HEK293T (cell line): ENCODE measurements around the gene AFF4.

Source experiments
- ARNT ChIP-seq: fragments of 450-650 bp; IDR thresholded peaks from 2 replicates; pipeline ENCODE4 v1.6.1; 2017; ENCODE audit warnings: mild to moderate bottlenecking
- BHLHE40 ChIP-seq: fragments of 450-650 bp; IDR thresholded peaks from 2 replicates; pipeline ENCODE4 v1.6.1; 2016; ENCODE audit warnings: mild to moderate bottlenecking, moderate library complexity, borderline replicate concordance
- CTBP1 ChIP-seq: fragments of 450-650 bp; IDR thresholded peaks from 2 replicates; pipeline ENCODE4 v1.6.1; 2016; ENCODE audit warnings: borderline replicate concordance
- ELF4 ChIP-seq: fragments of 450-650 bp; IDR thresholded peaks from 2 replicates; pipeline ENCODE4 v1.6.1; 2017; ENCODE audit warnings: antibody characterized with exemption
- FOXA1 ChIP-seq: fragments of 450-650 bp; IDR thresholded peaks from 2 replicates; pipeline ENCODE4 v1.6.1; 2016; ENCODE audit warnings: mild to moderate bottlenecking
- FOXK2 ChIP-seq: fragments of 450-650 bp; IDR thresholded peaks from 2 replicates; pipeline ENCODE4 v1.6.1; 2016; ENCODE audit warnings: mild to moderate bottlenecking
- FOXM1 ChIP-seq: fragments of 450-650 bp; IDR thresholded peaks from 2 replicates; pipeline ENCODE4 v1.6.1; 2017; ENCODE audit warnings: mild to moderate bottlenecking, borderline replicate concordance
- L3MBTL2 ChIP-seq: fragments of 450-650 bp; conservative IDR thresholded peaks from 2 replicates; pipeline ENCODE4 v1.6.1; 2016; ENCODE audit warnings: mild to moderate bottlenecking
- LEF1 ChIP-seq: fragments of 450-650 bp; IDR thresholded peaks from 2 replicates; pipeline ENCODE4 v1.6.1; 2017; ENCODE audit warnings: mild to moderate bottlenecking, borderline replicate concordance
- NFRKB ChIP-seq: fragments of 450-650 bp; IDR thresholded peaks from 2 replicates; pipeline ENCODE4 v1.6.1; 2016; ENCODE audit warnings: mild to moderate bottlenecking, moderate library complexity
- SP1 ChIP-seq: fragments of 450-650 bp; IDR thresholded peaks from 2 replicates; pipeline ENCODE4 v1.6.1; 2017
- SUZ12 ChIP-seq: fragments of 450-650 bp; IDR thresholded peaks from 2 replicates; pipeline ENCODE4 v1.6.1; 2016; ENCODE audit warnings: mild to moderate bottlenecking
- TARDBP ChIP-seq: fragments of 450-650 bp; IDR thresholded peaks from 2 replicates; pipeline ENCODE4 v1.6.1; 2016

- TF ChIP-seq ELF4 (no peak), FOXA1 (no peak), LEF1 (no peak), L3MBTL2 (no peak), CTBP1 (no peak), TARDBP (no peak), SUZ12 (no peak), NFRKB (no peak), FOXM1 (no peak), SP1 (no peak), ARNT (no peak), FOXK2 (no peak), BHLHE40 (no peak)
Observed at GRCh38 chr5:132890817-132891216, 72.6 kb downstream of the AFF4 start.
